H9 (cell line): ENCODE measurements around the gene DGKB. TPM values are rescaled to one million over a fixed set of nuclear protein-coding genes. Genes with fewer than 3 reads are reported as not detected.

Source experiments
- DNase-seq: peaks from one replicate; pipeline ENCODE4 v3.0.0-alpha.2; 2017
- H2AFZ ChIP-seq: one replicate; pipeline ENCODE4 v1.6.1; 2013; ENCODE audit warnings: mild to moderate bottlenecking, low read length, control low read depth, moderate library complexity
- H2AK5ac ChIP-seq: 2 replicates; pipeline ENCODE4 v1.6.1; 2013; ENCODE audit warnings: low read length, control low read depth, mixed read lengths; ENCODE audit not compliant: insufficient read length
- H2BK120ac ChIP-seq: one replicate; pipeline ENCODE4 v1.6.1; 2013; ENCODE audit warnings: low read depth, mild to moderate bottlenecking, low read length, control low read depth, inconsistent platforms; ENCODE audit not compliant: poor library complexity, severe bottlenecking
- H2BK12ac ChIP-seq: 2 replicates; pipeline ENCODE4 v1.6.1; 2013; ENCODE audit warnings: low read length, control low read depth, mixed read lengths, low read depth; ENCODE audit not compliant: insufficient read length
- H2BK15ac ChIP-seq: 2 replicates; pipeline ENCODE4 v1.6.1; 2013; ENCODE audit warnings: low read depth, low read length, control low read depth
- H2BK20ac ChIP-seq: one replicate; pipeline ENCODE4 v1.6.1; 2013; ENCODE audit warnings: low read depth, mild to moderate bottlenecking, low read length, control low read depth, inconsistent platforms; ENCODE audit not compliant: poor library complexity, severe bottlenecking
- H2BK5ac ChIP-seq: 2 replicates; pipeline ENCODE4 v1.6.1; 2013; ENCODE audit warnings: low read length, control low read depth, mixed read lengths; ENCODE audit not compliant: insufficient read length
- H3K14ac ChIP-seq: 2 replicates; pipeline ENCODE4 v1.6.1; 2013; ENCODE audit warnings: low read length, control low read depth; ENCODE audit not compliant: insufficient read depth
- H3K18ac ChIP-seq: 2 replicates; pipeline ENCODE4 v1.6.1; 2013; ENCODE audit warnings: low read depth, mild to moderate bottlenecking, mixed read lengths, low read length, control low read depth; ENCODE audit not compliant: insufficient read length
- H3K23ac ChIP-seq: 2 replicates; pipeline ENCODE4 v1.6.1; 2013; ENCODE audit warnings: low read length, control low read depth, mixed read lengths, low read depth; ENCODE audit not compliant: insufficient read length
- H3K23me2 ChIP-seq: 2 replicates; pipeline ENCODE4 v1.6.1; 2013; ENCODE audit warnings: low read depth, mild to moderate bottlenecking, mixed read lengths, low read length, control low read depth; ENCODE audit not compliant: insufficient read length, poor library complexity, severe bottlenecking
- H3K27ac ChIP-seq: 2 replicates; pipeline ENCODE4 v1.5.1; 2013; ENCODE audit warnings: low read length, control low read depth, mixed read lengths, low read depth; ENCODE audit not compliant: insufficient read length
- H3K27me3 ChIP-seq: 2 replicates; pipeline ENCODE4 v1.6.1; 2013; ENCODE audit warnings: low read length, control low read depth, inconsistent platforms; ENCODE audit not compliant: insufficient read depth
- H3K4ac ChIP-seq: 2 replicates; pipeline ENCODE4 v1.6.1; 2013; ENCODE audit warnings: low read depth, mild to moderate bottlenecking, control low read depth, inconsistent platforms, low read length, moderate library complexity
- H3K4me1 ChIP-seq: 2 replicates; pipeline ENCODE4 v1.6.1; 2013; ENCODE audit warnings: low read length, control low read depth, inconsistent platforms; ENCODE audit not compliant: insufficient read depth
- H3K4me2 ChIP-seq: 2 replicates; pipeline ENCODE4 v1.6.1; 2013; ENCODE audit warnings: low read length, control low read depth, mixed read lengths; ENCODE audit not compliant: insufficient read length, insufficient read depth
- H3K56ac ChIP-seq: 2 replicates; pipeline ENCODE4 v1.6.1; 2013; ENCODE audit warnings: low read depth, mild to moderate bottlenecking, mixed read lengths, low read length, control low read depth; ENCODE audit not compliant: insufficient read length
- H3K79me1 ChIP-seq: 2 replicates; pipeline ENCODE4 v1.6.1; 2013; ENCODE audit warnings: low read depth, mild to moderate bottlenecking, moderate library complexity, low read length, control low read depth, inconsistent platforms; ENCODE audit not compliant: insufficient read depth, poor library complexity, severe bottlenecking
- H3K79me2 ChIP-seq: 2 replicates; pipeline ENCODE4 v1.6.1; 2013; ENCODE audit warnings: low read length, control low read depth, inconsistent platforms; ENCODE audit not compliant: insufficient read depth
- H3K9ac ChIP-seq: 2 replicates; pipeline ENCODE4 v1.6.1; 2013; ENCODE audit warnings: low read length, control low read depth, mixed read lengths; ENCODE audit not compliant: insufficient read length; ENCODE audit errors: extremely low read depth
- H3K9me3 ChIP-seq: one replicate; pipeline ENCODE4 v1.6.1; 2013; ENCODE audit warnings: low read depth, low read length, inconsistent platforms; ENCODE audit not compliant: control insufficient read depth
- H3T11ph ChIP-seq: one replicate; pipeline ENCODE4 v1.6.1; 2013; ENCODE audit warnings: mild to moderate bottlenecking, low read length, control low read depth, inconsistent platforms
- H4K20me1 ChIP-seq: one replicate; pipeline ENCODE4 v1.6.1; 2013; ENCODE audit not compliant: control insufficient read depth, insufficient read length, insufficient read depth
- H4K5ac ChIP-seq: 2 replicates; pipeline ENCODE4 v1.6.1; 2013; ENCODE audit warnings: low read depth, mild to moderate bottlenecking, mixed read lengths, low read length, control low read depth; ENCODE audit not compliant: insufficient read length
- H4K8ac ChIP-seq: replicated peaks from 2 replicates; pipeline ENCODE4 v1.6.1; 2013; ENCODE audit warnings: low read length, control low read depth, mixed read lengths, low read depth; ENCODE audit not compliant: insufficient read length
- H4K91ac ChIP-seq: 2 replicates; pipeline ENCODE4 v1.6.1; 2013; ENCODE audit warnings: low read depth, mild to moderate bottlenecking, moderate library complexity, mixed read lengths, low read length, control low read depth; ENCODE audit not compliant: insufficient read length
- H3K27ac Mint-ChIP-seq, 3 experiments: 2 replicates in 2 of 3; 3 replicates in 1 of 3; pipeline ENCODE4 v1.8.0; 2020 to 2021; ENCODE audit warnings: mixed read lengths in 3 of 3, mild to moderate bottlenecking in 1 of 3, moderate library complexity in 1 of 3
- H3K27me3 Mint-ChIP-seq: 2 replicates; pipeline ENCODE4 v1.8.0; 2021; ENCODE audit warnings: low read depth, mild to moderate bottlenecking, moderate library complexity, mixed read lengths
- H3K36me3 Mint-ChIP-seq, 3 experiments: 2 replicates in 2 of 3; 3 replicates in 1 of 3; pipeline ENCODE4 v1.8.0; 2020 to 2021; ENCODE audit warnings: low read depth in 3 of 3, mixed read lengths in 3 of 3; ENCODE audit not compliant: insufficient read depth in 1 of 3
- H3K4me1 Mint-ChIP-seq, 2 experiments: 2 replicates each; pipeline ENCODE4 v1.8.0; 2020; ENCODE audit warnings: mixed read lengths in 2 of 2
- H3K4me3 Mint-ChIP-seq, 2 experiments: 2 replicates in 1 of 2; 3 replicates in 1 of 2; pipeline ENCODE4 v1.8.0; 2020 to 2021; ENCODE audit warnings: mild to moderate bottlenecking in 2 of 2, mixed read lengths in 2 of 2, moderate library complexity in 1 of 2
- H3K9me3 Mint-ChIP-seq, 2 experiments: 2 replicates in 1 of 2; 3 replicates in 1 of 2; pipeline ENCODE4 v1.8.0; 2020; ENCODE audit warnings: mild to moderate bottlenecking in 2 of 2, mixed read lengths in 2 of 2, moderate library complexity in 1 of 2
- WGBS: extraction: QIAGEN DNeasy Blood & Tissue Kit; methylation state at CpG from one replicate; pipeline ENCODE4 v1.1.7; 2013; ENCODE audit warnings: missing lambda C conversion rate, low lambda C conversion rate, mixed read lengths; ENCODE audit not compliant: insufficient read length; ENCODE audit errors: extremely low coverage; 5-methylcytosine and 5-hydroxymethylcytosine counted together
- total RNA-seq: library from RNA; stranded (reverse); gene quantifications from 2 replicates; pipeline ENCODE4 v1.2.1, GENCODE V29; 2021
- TF ChIP-seq, protein P1 (sequence below): fragments of 200-600 bp; sonication (generic); conservative IDR thresholded peaks from 3 replicates; pipeline ENCODE4 v1.8.0; 2021; ENCODE audit warnings: antibody characterized with exemption, mild to moderate bottlenecking

The DGKB gene
- total RNA-seq, 1 experiment from 2014 or later: 0.26 TPM

DNA sequence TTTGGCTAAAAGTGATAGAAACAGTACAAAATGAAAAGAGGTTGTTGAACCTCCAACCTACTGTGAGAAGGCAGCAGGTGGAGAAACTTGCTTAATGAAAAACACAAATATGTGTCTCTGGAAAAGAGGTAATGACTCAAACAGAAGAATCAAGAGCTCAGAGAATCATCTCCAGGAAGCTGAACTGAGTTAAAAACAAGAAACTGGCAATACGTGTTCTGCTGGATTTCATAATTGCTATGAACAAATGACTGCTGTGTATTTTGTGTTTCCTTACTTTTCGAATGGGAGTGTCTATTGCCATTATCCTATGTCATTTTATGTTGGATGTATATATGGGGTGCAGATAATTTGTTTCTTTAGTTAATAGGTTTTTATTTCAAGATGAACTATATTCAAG, 401.1 kb downstream of the DGKB start:
- Mint-ChIP-seq H3K4me3 (no peak overlapping the region), H3K27ac (no peak overlapping the region), H3K4me1 (peaks cover 17 to 19% of the 10 kb centered on the region in 2 experiments), H3K36me3 (peaks cover 0 to 7% (median 0%) of the 10 kb centered on the region in 3 experiments; a peak in 2 of 7 replicates), H3K27me3 (no peaks in the 10 kb centered on the region), H3K9me3 (peaks cover 0 to 3% of the 10 kb centered on the region in 2 experiments; a peak in 2 of 5 replicates)
- no peak overlapping the region for H2AK5ac ChIP-seq
- no peak overlapping the region for H2BK20ac ChIP-seq
- no peaks in the 10 kb centered on the region for H3K79me1 ChIP-seq
- H2BK12ac ChIP-seq: no peak overlapping the region
- no peak overlapping the region for H2AFZ ChIP-seq
- H3K27ac ChIP-seq: no peak overlapping the region
- H3K18ac ChIP-seq: no peak overlapping the region
- H3K4me1 ChIP-seq: no peaks in the 10 kb centered on the region; the same call in 1 of the 2 replicates
- no peaks in the 10 kb centered on the region for H3K9me3 ChIP-seq
- H4K5ac ChIP-seq: no peak overlapping the region
- no peak overlapping the region for H3K23ac ChIP-seq
- no peak overlapping the region for H2BK120ac ChIP-seq
- H3K23me2 ChIP-seq: no peaks in the 10 kb centered on the region
- no peak overlapping the region for H3K9ac ChIP-seq
- no peak overlapping the region for H3K4me2 ChIP-seq
- no peak overlapping the region for H4K91ac ChIP-seq
- H3K4ac ChIP-seq: no peak overlapping the region
- H3T11ph ChIP-seq: no peak overlapping the region
- H4K20me1 ChIP-seq: no peaks in the 10 kb centered on the region
- H3K79me2 ChIP-seq: no peaks in the 10 kb centered on the region
- H3K56ac ChIP-seq: no peak overlapping the region
- no peak overlapping the region for H2BK15ac ChIP-seq
- no peak overlapping the region for H3K14ac ChIP-seq
- H4K8ac ChIP-seq: no peak overlapping the region
- H3K27me3 ChIP-seq: no peaks in the 10 kb centered on the region
- TF ChIP-seq, protein P1, sequence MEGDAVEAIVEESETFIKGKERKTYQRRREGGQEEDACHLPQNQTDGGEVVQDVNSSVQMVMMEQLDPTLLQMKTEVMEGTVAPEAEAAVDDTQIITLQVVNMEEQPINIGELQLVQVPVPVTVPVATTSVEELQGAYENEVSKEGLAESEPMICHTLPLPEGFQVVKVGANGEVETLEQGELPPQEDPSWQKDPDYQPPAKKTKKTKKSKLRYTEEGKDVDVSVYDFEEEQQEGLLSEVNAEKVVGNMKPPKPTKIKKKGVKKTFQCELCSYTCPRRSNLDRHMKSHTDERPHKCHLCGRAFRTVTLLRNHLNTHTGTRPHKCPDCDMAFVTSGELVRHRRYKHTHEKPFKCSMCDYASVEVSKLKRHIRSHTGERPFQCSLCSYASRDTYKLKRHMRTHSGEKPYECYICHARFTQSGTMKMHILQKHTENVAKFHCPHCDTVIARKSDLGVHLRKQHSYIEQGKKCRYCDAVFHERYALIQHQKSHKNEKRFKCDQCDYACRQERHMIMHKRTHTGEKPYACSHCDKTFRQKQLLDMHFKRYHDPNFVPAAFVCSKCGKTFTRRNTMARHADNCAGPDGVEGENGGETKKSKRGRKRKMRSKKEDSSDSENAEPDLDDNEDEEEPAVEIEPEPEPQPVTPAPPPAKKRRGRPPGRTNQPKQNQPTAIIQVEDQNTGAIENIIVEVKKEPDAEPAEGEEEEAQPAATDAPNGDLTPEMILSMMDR: no peak
- no peak overlapping the region for H2BK5ac ChIP-seq
- no CpG with 5 or more reads among the region's 2 CpGs for WGBS
- no peak for DNase-seq
